K562 (cell line): Measurements from ENCODE around the gene WTAP. TPM values are rescaled to one million over a fixed set of nuclear protein-coding genes. Genes with fewer than 3 reads are reported as not detected.

Experiments used
- ATAC-seq: fragments of 200-7000 bp; cut with Tn5 transposase; 3 replicates; pipeline ENCODE4 v1.9.1; 2020; ENCODE audit warnings: moderate library complexity
- BruUV-seq: library from RNA; stranded (reverse); fragments of 400-500 nt; replicated peaks from 2 replicates; lab custom pipeline; 2021; lab: Mats Ljungman, UMichigan
- CTCF ChIA-PET: fragments of 300-600 bp; formaldehyde crosslinking; extraction: SDS; loops from one replicate; lab custom pipeline; 2021; ENCODE audit warnings: low intra/inter-chr PET ratio; lab: Yijun Ruan, JAX
- POLR2A ChIA-PET: fragments of 300-600, 350-650 bp; sonication (Branson Sonifier 250); formaldehyde crosslinking; extraction: SDS; loops from one replicate; lab custom pipeline; 2021; ENCODE audit warnings: antibody characterized with exemption, inconsistent platforms; lab: Yijun Ruan, JAX
- DNase-seq, 4 experiments: peaks; one replicate each; pipeline versions ENCODE4 v3.0.0 to v3.0.0-alpha.2; 2011 to 2018; ENCODE audit warnings: low spot score in 3 of 4, mixed read lengths in 3 of 4; ENCODE audit errors: extremely low read depth in 1 of 4
- FAIRE-seq: peaks from 2 replicates; lab custom pipeline; 2011; peaks lifted over from hg19 to GRCh38; lab: Jason Lieb, UNC
- H2AFZ ChIP-seq: 2 replicates; pipeline ENCODE4 v1.6.0; 2011; ENCODE audit warnings: low read depth, low read length, control low read depth, inconsistent platforms
- H3K27ac ChIP-seq: fragments of 200-600 bp; 3 replicates; pipeline ENCODE4 v1.8.0; 2011; ENCODE audit warnings: low read depth, mild to moderate bottlenecking, control low read depth, inconsistent platforms, low read length, moderate library complexity, mixed read lengths; ENCODE audit errors: extremely low read depth
- H3K27me3 ChIP-seq, 2 experiments: fragments of 300-600 bp in 1 of 2; 2 replicates in 1 of 2; 3 replicates in 1 of 2; pipeline versions ENCODE4 v1.6.0 to v1.8.0; 2011; ENCODE audit warnings: inconsistent platforms in 2 of 2, low read length in 2 of 2, mild to moderate bottlenecking in 1 of 2, mixed read lengths in 1 of 2, moderate library complexity in 1 of 2; ENCODE audit not compliant: control insufficient read depth in 2 of 2, insufficient read depth in 2 of 2
- H3K36me3 ChIP-seq: fragments of 300-600 bp; 3 replicates; pipeline ENCODE4 v1.8.0; 2011; ENCODE audit warnings: mild to moderate bottlenecking, low read length, inconsistent platforms; ENCODE audit not compliant: control insufficient read depth, insufficient read depth
- H3K4me1 ChIP-seq, 2 experiments: fragments of 200-600 bp in 1 of 2; replicated peaks in 1 of 2; 2 replicates in 1 of 2; 3 replicates in 1 of 2; pipeline versions ENCODE4 v1.5.1 to v1.8.0; 2011; ENCODE audit warnings: inconsistent platforms in 2 of 2, low read length in 2 of 2, mild to moderate bottlenecking in 1 of 2, mixed read lengths in 1 of 2, moderate library complexity in 1 of 2; ENCODE audit not compliant: control insufficient read depth in 2 of 2, insufficient read depth in 2 of 2
- H3K4me2 ChIP-seq: 2 replicates; pipeline ENCODE4 v1.6.1; 2011; ENCODE audit warnings: low read length, control low read depth, inconsistent platforms, mixed read lengths; ENCODE audit not compliant: insufficient read depth
- H3K4me3 ChIP-seq: fragments of 200-600 bp; sonication (generic), shearing (Covaris generic); 2 replicates; pipeline ENCODE4 v1.5.1; 2016; ENCODE audit warnings: control low read depth, inconsistent platforms
- H3K79me2 ChIP-seq: fragments of 200-600 bp; 3 replicates; pipeline ENCODE4 v1.8.0; 2011; ENCODE audit warnings: low read length, inconsistent platforms; ENCODE audit not compliant: control insufficient read depth, insufficient read depth
- H3K9ac ChIP-seq, 2 experiments: 2 replicates each; pipeline versions ENCODE4 v1.6.0 to v1.6.1; 2011; ENCODE audit warnings: low read depth in 2 of 2, low read length in 2 of 2, control low read depth in 1 of 2, inconsistent platforms in 1 of 2, mild to moderate bottlenecking in 1 of 2, mixed read lengths in 1 of 2; ENCODE audit not compliant: insufficient read depth in 1 of 2
- H3K9me1 ChIP-seq: one replicate; pipeline ENCODE4 v1.6.0; 2011; ENCODE audit warnings: inconsistent platforms, mild to moderate bottlenecking, low read length, moderate library complexity; ENCODE audit not compliant: control insufficient read depth, insufficient read depth
- H3K9me3 ChIP-seq: replicated peaks from 2 replicates; pipeline ENCODE4 v1.5.1; 2011; ENCODE audit warnings: low read depth, low read length, inconsistent platforms; ENCODE audit not compliant: control insufficient read depth, insufficient read depth
- H4K20me1 ChIP-seq: replicated peaks from 2 replicates; pipeline ENCODE4 v1.6.1; 2011; ENCODE audit warnings: low read length, inconsistent platforms, mixed read lengths; ENCODE audit not compliant: control insufficient read depth, insufficient read depth
- NONO ChIP-seq, 2 experiments: fragments of 200-400 bp in 1 of 2; fragments of 450-650 bp in 1 of 2; formaldehyde crosslinking in 1 of 2; IDR thresholded peaks; 2 replicates each; pipeline ENCODE4 v1.6.1; 2017; ENCODE audit warnings: low read depth in 2 of 2, mild to moderate bottlenecking in 2 of 2, moderate library complexity in 2 of 2, low read length in 1 of 2
- POLR2B ChIP-seq: fragments of 450-650 bp; IDR thresholded peaks from 2 replicates; pipeline ENCODE4 v1.6.1; 2018; ENCODE audit warnings: low read depth; ENCODE audit not compliant: partially characterized antibody
- SIN3B ChIP-seq: fragments of 450-650 bp; IDR thresholded peaks from 2 replicates; pipeline ENCODE4 v1.6.1; 2017; ENCODE audit warnings: low read depth, mild to moderate bottlenecking, moderate library complexity
- TCF7 ChIP-seq: sonication (generic); IDR thresholded peaks from 2 replicates; pipeline ENCODE4 v1.6.1; 2016; ENCODE audit warnings: antibody characterized with exemption, borderline replicate concordance
- TCFL5 ChIP-seq: fragments of 250-450 bp; sonication (Bioruptor Pico); conservative IDR thresholded peaks from 2 replicates; pipeline ENCODE4 v1.6.1; 2021; ENCODE audit warnings: mild to moderate bottlenecking, moderate library complexity, matching md5 sums
- ZC3H8 ChIP-seq: fragments of 450-650 bp; IDR thresholded peaks from 2 replicates; pipeline ENCODE4 v1.6.1; 2017
- ZFP1 ChIP-seq: fragments of 450-650 bp; formaldehyde crosslinking; IDR thresholded peaks from 2 replicates; pipeline ENCODE4 v1.4.0; 2020; ENCODE audit warnings: mild to moderate bottlenecking, mixed read lengths
- ZNF143 ChIP-seq: sonication (generic); formaldehyde crosslinking; IDR thresholded peaks from 2 replicates; pipeline ENCODE4 v1.9.0; 2022; ENCODE audit warnings: mild to moderate bottlenecking, missing genetic modification reagents
- ZNF79 ChIP-seq: fragments of 250-450 bp; sonication (Bioruptor Pico); IDR thresholded peaks from 2 replicates; pipeline ENCODE4 v1.4.0; 2020; ENCODE audit warnings: low read depth, mild to moderate bottlenecking, moderate library complexity
- WGBS: fragments of 100-300 bp; shearing (Covaris generic); methylation state at CpG from one replicate; pipeline ENCODE4 v1.1.6; 2016; ENCODE audit warnings: low coverage, mixed read lengths; ENCODE audit not compliant: insufficient coverage; ENCODE audit errors: missing lambda C conversion rate; 5-methylcytosine and 5-hydroxymethylcytosine counted together
- in situ Hi-C: fragments of 300-500 bp; cut with MboI; formaldehyde crosslinking; loops from 4 replicates; pipeline ENCODE4 v1.15.0; 2018; ENCODE audit warnings: inconsistent platforms, mixed read lengths
- intact Hi-C: fragments of 100-400 bp; cut with micrococcal nuclease; formaldehyde crosslinking; loops from 2 replicates; pipeline ENCODE4 v1.14.2; 2022
- polyA plus RNA-seq, 8 experiments: library from polyadenylated mRNA; depleted of rRNA in 4 of 8; stranded (reverse) in 5 of 8; unstranded in 3 of 8; fragments of >200 nt; fragmentation: Nextera tagmentation in 2 of 8; fragmentation: Illumina TruSeq in 1 of 8; extraction: Ambion mirVana in 2 of 8; extraction: Trizol in 1 of 8; gene quantifications; 2 replicates each; pipeline versions ENCODE4 v1.2.1 to v1.2.3, GENCODE V29; 2011 to 2014; ENCODE audit warnings: inconsistent platforms in 1 of 8, missing spikeins in 1 of 8
- total RNA-seq, 7 experiments: library from RNA; depleted of rRNA in 6 of 7; stranded (reverse); fragments of >200 nt in 6 of 7; fragmentation: Illumina TruSeq in 2 of 7; extraction: Trizol in 2 of 7; gene quantifications; 2 replicates each; pipeline versions ENCODE4 v1.2.1 to v1.2.3, GENCODE V29; 2011 to 2021; ENCODE audit warnings: low replicate concordance in 1 of 7
- TF ChIP-seq, protein P1 (sequence below): sonication (generic); formaldehyde crosslinking; IDR thresholded peaks from 2 replicates; pipeline ENCODE4 v1.8.0; 2023; ENCODE audit warnings: mild to moderate bottlenecking, missing genetic modification reagents
- TF ChIP-seq, protein P2 (sequence below), 2 experiments: fragments of 150-350 bp in 1 of 2; IDR thresholded peaks; 2 replicates each; pipeline ENCODE4 v1.6.1; 2012 to 2016; ENCODE audit warnings: low read depth in 2 of 2, low read length in 2 of 2, mild to moderate bottlenecking in 1 of 2, moderate library complexity in 1 of 2

WTAP gene
- total and polyA plus RNA-seq, 9 of the 15 experiments (the other 6 are each of a cell fraction or from before 2014, with no cell fraction given), result 52.4 to 156 (median 110) TPM

DNA sequence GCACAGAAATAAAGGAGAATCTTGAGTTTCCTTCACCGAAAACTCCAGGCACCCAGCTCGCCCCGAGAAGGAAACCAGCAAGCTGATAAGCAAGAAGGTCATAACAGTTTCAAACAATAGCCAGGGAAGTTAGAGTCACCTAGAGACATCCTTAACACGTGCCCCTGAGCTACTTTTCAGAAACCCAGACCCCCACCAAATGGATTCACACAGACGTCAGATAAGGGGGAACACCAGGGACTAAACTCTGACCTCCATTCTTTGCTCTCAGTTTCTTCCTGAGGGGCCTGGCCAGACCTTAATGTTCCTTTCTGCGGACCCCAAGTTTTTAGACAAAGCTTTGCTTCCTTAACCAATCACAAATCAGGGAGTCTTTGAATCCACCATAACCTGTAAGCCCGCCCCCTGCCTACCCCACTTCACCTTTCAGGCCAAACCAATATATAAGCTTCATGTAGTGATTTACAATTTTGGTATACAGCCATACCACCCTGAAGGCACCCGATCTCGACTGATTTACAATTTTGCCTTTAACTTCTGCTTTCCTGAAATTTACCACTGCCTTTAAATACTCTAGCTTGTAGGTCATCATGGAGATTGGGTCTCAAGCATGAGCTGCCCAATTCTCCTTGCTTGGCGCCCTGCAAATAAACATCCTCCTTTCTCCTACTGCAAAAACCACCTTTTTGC is 46.0 kb upstream of the WTAP start:
- no peak for FAIRE-seq
- H3K36me3 ChIP-seq, result peaks cover 82% of the 10 kb centered on the region
- ATAC-seq, result no peak
- TSS peak; percentile 9 for BruUV-seq
- no peak overlapping the region for H2AFZ ChIP-seq
- no peak overlapping the region for H3K4me2 ChIP-seq
- peaks cover 8% of the 10 kb centered on the region; the same call in 1 of the 3 replicates for H3K79me2 ChIP-seq
- H3K9ac ChIP-seq, result no peak overlapping the region
- intact Hi-C loops (no loop called here), in situ Hi-C loops (no loop called here)
- ChIA-PET POLR2A (interaction anchor here (0.7 to 1.9 kb wide), 5 partner anchors 10 to 846 kb away, joined by 3 to 13 read pairs (median 3); partner anchors contain the start of gene SOD2), CTCF (no interaction called here)
- no peaks in the 10 kb centered on the region for H3K4me1 ChIP-seq
- no peaks in the 10 kb centered on the region for H3K27me3 ChIP-seq
- no peak overlapping the region for H3K4me3 ChIP-seq
- 83% methylated on average over 10 of the region's 10 CpGs for WGBS
- H3K9me1 ChIP-seq, result no peaks in the 10 kb centered on the region
- H4K20me1 ChIP-seq, result no peaks in the 10 kb centered on the region
- DNase-seq, result no peak
- no peak overlapping the region for H3K27ac ChIP-seq
- no peaks in the 10 kb centered on the region for H3K9me3 ChIP-seq
- no peak for TF ChIP-seq ZNF143 (CRISPR knock-in tag)
- no peak for TF ChIP-seq ZFP1 (CRISPR knock-in tag)
- no peak for TF ChIP-seq ZNF79 (CRISPR knock-in tag)
- TF ChIP-seq, protein P1, sequence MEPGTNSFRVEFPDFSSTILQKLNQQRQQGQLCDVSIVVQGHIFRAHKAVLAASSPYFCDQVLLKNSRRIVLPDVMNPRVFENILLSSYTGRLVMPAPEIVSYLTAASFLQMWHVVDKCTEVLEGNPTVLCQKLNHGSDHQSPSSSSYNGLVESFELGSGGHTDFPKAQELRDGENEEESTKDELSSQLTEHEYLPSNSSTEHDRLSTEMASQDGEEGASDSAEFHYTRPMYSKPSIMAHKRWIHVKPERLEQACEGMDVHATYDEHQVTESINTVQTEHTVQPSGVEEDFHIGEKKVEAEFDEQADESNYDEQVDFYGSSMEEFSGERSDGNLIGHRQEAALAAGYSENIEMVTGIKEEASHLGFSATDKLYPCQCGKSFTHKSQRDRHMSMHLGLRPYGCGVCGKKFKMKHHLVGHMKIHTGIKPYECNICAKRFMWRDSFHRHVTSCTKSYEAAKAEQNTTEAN, result no peak
- no peak for TF ChIP-seq ZC3H8
- no peak for TF ChIP-seq TCF7
- TF ChIP-seq, protein P2, sequence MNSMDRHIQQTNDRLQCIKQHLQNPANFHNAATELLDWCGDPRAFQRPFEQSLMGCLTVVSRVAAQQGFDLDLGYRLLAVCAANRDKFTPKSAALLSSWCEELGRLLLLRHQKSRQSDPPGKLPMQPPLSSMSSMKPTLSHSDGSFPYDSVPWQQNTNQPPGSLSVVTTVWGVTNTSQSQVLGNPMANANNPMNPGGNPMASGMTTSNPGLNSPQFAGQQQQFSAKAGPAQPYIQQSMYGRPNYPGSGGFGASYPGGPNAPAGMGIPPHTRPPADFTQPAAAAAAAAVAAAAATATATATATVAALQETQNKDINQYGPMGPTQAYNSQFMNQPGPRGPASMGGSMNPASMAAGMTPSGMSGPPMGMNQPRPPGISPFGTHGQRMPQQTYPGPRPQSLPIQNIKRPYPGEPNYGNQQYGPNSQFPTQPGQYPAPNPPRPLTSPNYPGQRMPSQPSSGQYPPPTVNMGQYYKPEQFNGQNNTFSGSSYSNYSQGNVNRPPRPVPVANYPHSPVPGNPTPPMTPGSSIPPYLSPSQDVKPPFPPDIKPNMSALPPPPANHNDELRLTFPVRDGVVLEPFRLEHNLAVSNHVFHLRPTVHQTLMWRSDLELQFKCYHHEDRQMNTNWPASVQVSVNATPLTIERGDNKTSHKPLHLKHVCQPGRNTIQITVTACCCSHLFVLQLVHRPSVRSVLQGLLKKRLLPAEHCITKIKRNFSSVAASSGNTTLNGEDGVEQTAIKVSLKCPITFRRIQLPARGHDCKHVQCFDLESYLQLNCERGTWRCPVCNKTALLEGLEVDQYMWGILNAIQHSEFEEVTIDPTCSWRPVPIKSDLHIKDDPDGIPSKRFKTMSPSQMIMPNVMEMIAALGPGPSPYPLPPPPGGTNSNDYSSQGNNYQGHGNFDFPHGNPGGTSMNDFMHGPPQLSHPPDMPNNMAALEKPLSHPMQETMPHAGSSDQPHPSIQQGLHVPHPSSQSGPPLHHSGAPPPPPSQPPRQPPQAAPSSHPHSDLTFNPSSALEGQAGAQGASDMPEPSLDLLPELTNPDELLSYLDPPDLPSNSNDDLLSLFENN (IDR thresholded peaks at IDR 0.05; ENCODE audit: low read depth in 2 of 2, low read length in 2 of 2), result no peak
- no peak for TF ChIP-seq TCFL5 (CRISPR knock-in tag)
- TF ChIP-seq NONO (IDR thresholded peaks at IDR 0.05; ENCODE audit: low read depth in 2 of 2, low read length in 1 of 2), result no peak
- no peak for TF ChIP-seq SIN3B
- TF ChIP-seq POLR2B, result no peak
